Trophoblast cell (in vitro differentiated cells and primary cell): Measurements from ENCODE around the gene USP47.

Experiments
- DNase-seq, 2 donors: peaks; one replicate each; pipeline ENCODE4 v3.0.0-alpha.2; 2016
- H2AFZ ChIP-seq: 2 replicates; pipeline ENCODE4 v1.6.1; 2013; ENCODE audit warnings: low read length, moderate library complexity, mild to moderate bottlenecking; ENCODE audit not compliant: insufficient read depth, poor library complexity
- H2AK5ac ChIP-seq: 2 replicates; pipeline ENCODE4 v1.6.1; 2013; ENCODE audit warnings: mild to moderate bottlenecking, low read length
- H2BK120ac ChIP-seq: 2 replicates; pipeline ENCODE4 v1.6.1; 2013; ENCODE audit warnings: low read length, mild to moderate bottlenecking, moderate library complexity; ENCODE audit not compliant: insufficient read depth, poor library complexity
- H2BK12ac ChIP-seq: 2 replicates; pipeline ENCODE4 v1.6.1; 2013; ENCODE audit warnings: mild to moderate bottlenecking, low read length, moderate library complexity
- H2BK5ac ChIP-seq: 2 replicates; pipeline ENCODE4 v1.6.1; 2013; ENCODE audit warnings: low read length, low read depth, moderate library complexity, mild to moderate bottlenecking; ENCODE audit not compliant: poor library complexity
- H3K14ac ChIP-seq: 2 replicates; pipeline ENCODE4 v1.6.1; 2013; ENCODE audit warnings: mild to moderate bottlenecking, low read length
- H3K18ac ChIP-seq: 2 replicates; pipeline ENCODE4 v1.6.1; 2013; ENCODE audit warnings: mild to moderate bottlenecking, low read length
- H3K23ac ChIP-seq: 2 replicates; pipeline ENCODE4 v1.6.1; 2013; ENCODE audit warnings: low read length
- H3K27ac ChIP-seq: 2 replicates; pipeline ENCODE4 v1.5.1; 2013; ENCODE audit warnings: low read depth, mild to moderate bottlenecking, inconsistent platforms, low read length, moderate library complexity
- H3K27me3 ChIP-seq: 2 replicates; pipeline ENCODE4 v1.6.1; 2013; ENCODE audit warnings: inconsistent platforms, mild to moderate bottlenecking, low read length, moderate library complexity; ENCODE audit not compliant: insufficient read depth
- H3K36me3 ChIP-seq, 2 experiments: 1 replicate in 1 of 2; 2 replicates in 1 of 2; pipeline ENCODE4 v1.6.1; 2013; ENCODE audit warnings: low read length in 2 of 2, mild to moderate bottlenecking in 2 of 2, moderate library complexity in 1 of 2; ENCODE audit not compliant: insufficient read depth in 2 of 2, control insufficient read depth in 1 of 2
- H3K4ac ChIP-seq: 2 replicates; pipeline ENCODE4 v1.6.1; 2013; ENCODE audit warnings: low read depth, mild to moderate bottlenecking, low read length, moderate library complexity
- H3K4me1 ChIP-seq, 2 experiments: 1 replicate in 1 of 2; 2 replicates in 1 of 2; pipeline ENCODE4 v1.6.1; 2013; ENCODE audit warnings: low read length in 2 of 2, mild to moderate bottlenecking in 2 of 2, moderate library complexity in 1 of 2; ENCODE audit not compliant: insufficient read depth in 2 of 2, control insufficient read depth in 1 of 2
- H3K4me2 ChIP-seq: 2 replicates; pipeline ENCODE4 v1.6.1; 2013; ENCODE audit warnings: inconsistent platforms, mild to moderate bottlenecking, low read length, moderate library complexity
- H3K4me3 ChIP-seq: 2 replicates; pipeline ENCODE4 v1.5.1; 2013; ENCODE audit warnings: mild to moderate bottlenecking, low read depth, low read length, inconsistent platforms
- H3K79me1 ChIP-seq: one replicate; pipeline ENCODE4 v1.6.1; 2013; ENCODE audit warnings: low read length
- H3K79me2 ChIP-seq: 2 replicates; pipeline ENCODE4 v1.6.1; 2013; ENCODE audit warnings: low read length, mild to moderate bottlenecking; ENCODE audit not compliant: control insufficient read depth, insufficient read depth, poor library complexity
- H3K9ac ChIP-seq: 2 replicates; pipeline ENCODE4 v1.6.1; 2013; ENCODE audit warnings: mild to moderate bottlenecking, low read length
- H3K9me3 ChIP-seq: 2 replicates; pipeline ENCODE4 v1.6.1; 2013; ENCODE audit warnings: low read depth, mild to moderate bottlenecking, control low read depth, inconsistent platforms, low read length; ENCODE audit not compliant: insufficient read depth
- H4K12ac ChIP-seq: 2 replicates; pipeline ENCODE4 v1.6.1; 2013; ENCODE audit warnings: low read depth, mild to moderate bottlenecking, low read length, moderate library complexity
- H4K8ac ChIP-seq: 2 replicates; pipeline ENCODE4 v1.6.1; 2013; ENCODE audit warnings: low read depth, mild to moderate bottlenecking, low read length, moderate library complexity
- H4K91ac ChIP-seq: one replicate; pipeline ENCODE4 v1.6.1; 2013; ENCODE audit warnings: low read depth, mild to moderate bottlenecking, low read length, moderate library complexity
- WGBS: extraction: QIAGEN DNeasy Blood & Tissue Kit; methylation state at CpG from one replicate; pipeline ENCODE4 v1.1.7; 2013; ENCODE audit warnings: missing lambda C conversion rate; ENCODE audit not compliant: insufficient read length, insufficient coverage; ENCODE audit errors: extremely low coverage; 5-methylcytosine and 5-hydroxymethylcytosine counted together

The USP47 gene

DNA sequence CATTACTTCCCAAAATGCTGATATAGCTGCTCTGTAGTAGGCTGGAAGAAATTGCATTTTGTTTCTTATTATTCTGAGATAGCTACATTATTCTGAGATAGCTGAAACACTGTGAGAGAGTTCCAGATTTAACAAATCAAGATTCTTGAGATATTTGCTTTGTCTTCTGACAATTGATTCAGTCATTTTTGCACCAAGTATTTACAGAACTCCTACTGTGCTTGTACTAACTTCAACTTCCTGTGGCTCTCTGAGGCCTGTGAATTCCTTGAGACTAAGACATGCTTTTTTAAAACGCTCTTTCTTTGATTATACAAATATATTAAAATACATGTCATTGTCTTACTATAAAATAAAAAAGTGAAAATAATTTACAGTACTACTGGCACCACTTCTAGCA lies 52.7 kb downstream of the USP47 start:
- Histone ChIP-seq H3K14ac (no peak overlapping the region), H4K91ac (no peak overlapping the region), H3K23ac (no peak overlapping the region), H3K79me1 (no peaks in the 10 kb centered on the region), H2BK5ac (no peak overlapping the region), H3K27ac (no peak overlapping the region), H3K4me1 (no peaks in the 10 kb centered on the region), H2BK120ac (no peak overlapping the region), H3K9ac (no peak overlapping the region), H3K36me3 (peaks cover 3 to 6% of the 10 kb centered on the region in 2 experiments), H2AK5ac (no peak overlapping the region), H3K4ac (no peak overlapping the region), H3K9me3 (no peaks in the 10 kb centered on the region), H3K27me3 (no peaks in the 10 kb centered on the region), H2AFZ (no peak overlapping the region), H3K4me2 (no peak overlapping the region), H2BK12ac (no peak overlapping the region), H3K18ac (no peak overlapping the region), H4K8ac (no peak overlapping the region), H4K12ac (no peak overlapping the region), H3K79me2 (no peaks in the 10 kb centered on the region), H3K4me3 (no peak overlapping the region)
- DNase-seq: no peak
- WGBS: no CpG with 5 or more reads among the region's 1 CpG

- peaks cover 3 to 6% of the 10 kb centered on the region in 2 experiments for H3K36me3 ChIP-seq
- H2AFZ ChIP-seq: no peak overlapping the region
- DNase-seq: peak in 1 of 2 donors; percentile 11
- no peak overlapping the region for H3K23ac ChIP-seq
- H3K27ac ChIP-seq: no peak overlapping the region
- H3K9me3 ChIP-seq: no peaks in the 10 kb centered on the region
- no peak overlapping the region for H2AK5ac ChIP-seq
- H4K91ac ChIP-seq: no peak overlapping the region
- H3K18ac ChIP-seq: no peak overlapping the region
- H2BK12ac ChIP-seq: no peak overlapping the region
- H3K4ac ChIP-seq: no peak overlapping the region
- H3K4me3 ChIP-seq: no peak overlapping the region
- no peaks in the 10 kb centered on the region for H3K27me3 ChIP-seq
- no peak overlapping the region for H3K14ac ChIP-seq
- H4K12ac ChIP-seq: no peak overlapping the region
- no peaks in the 10 kb centered on the region for H3K79me2 ChIP-seq
- H3K9ac ChIP-seq: no peak overlapping the region
- no peak overlapping the region for H2BK5ac ChIP-seq
- no peaks in the 10 kb centered on the region for H3K79me1 ChIP-seq
- H3K4me1 ChIP-seq: no peaks in the 10 kb centered on the region
- H4K8ac ChIP-seq: no peak overlapping the region
- WGBS: no CpG with 5 or more reads among the region's 1 CpG
- no peak overlapping the region for H3K4me2 ChIP-seq
- no peak overlapping the region for H2BK120ac ChIP-seq
Observed at GRCh38 chr11:11895672-11896071, 53.9 kb downstream of the USP47 start.

DNA sequence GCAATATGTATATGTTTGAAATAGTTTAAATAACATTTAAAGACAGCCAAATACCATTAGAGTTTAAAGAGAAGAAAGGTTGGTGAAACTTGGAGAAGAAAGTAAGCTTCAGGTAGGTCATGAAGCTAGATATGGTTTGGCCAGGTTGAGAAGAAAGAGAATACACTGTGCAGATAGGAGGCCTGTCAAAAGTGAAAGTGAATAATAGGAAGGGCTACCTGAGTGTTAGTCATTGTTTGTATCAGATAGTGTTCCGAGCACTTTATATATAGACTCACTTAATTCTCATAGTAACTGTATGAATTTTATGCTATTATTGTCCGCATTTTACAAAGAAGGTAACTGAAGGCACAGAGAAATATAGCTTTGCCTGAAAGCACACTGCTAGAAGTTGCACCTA lies 56.9 kb downstream of the USP47 start:
- no peak overlapping the region for H3K4me2 ChIP-seq
- H3K23ac ChIP-seq: no peak overlapping the region
- H3K79me1 ChIP-seq: no peaks in the 10 kb centered on the region
- no peak overlapping the region for H3K27ac ChIP-seq
- H2BK120ac ChIP-seq: no peak overlapping the region
- no peaks in the 10 kb centered on the region for H3K79me2 ChIP-seq
- no peak overlapping the region for H4K8ac ChIP-seq
- H2AFZ ChIP-seq: no peak overlapping the region
- no peaks in the 10 kb centered on the region for H3K4me1 ChIP-seq
- no peak overlapping the region for H2BK12ac ChIP-seq
- no peak overlapping the region for H3K14ac ChIP-seq
- H4K12ac ChIP-seq: no peak overlapping the region
- H3K9me3 ChIP-seq: no peaks in the 10 kb centered on the region
- WGBS: no CpG with 5 or more reads among the region's 2 CpGs
- no peak overlapping the region for H2AK5ac ChIP-seq
- H2BK5ac ChIP-seq: no peak overlapping the region
- H4K91ac ChIP-seq: no peak overlapping the region
- peaks cover 0 to under 1% of the 10 kb centered on the region in 2 experiments for H3K36me3 ChIP-seq
- DNase-seq: no peak
- H3K4ac ChIP-seq: no peak overlapping the region
- H3K27me3 ChIP-seq: no peaks in the 10 kb centered on the region
- H3K18ac ChIP-seq: no peak overlapping the region
- H3K9ac ChIP-seq: no peak overlapping the region
- H3K4me3 ChIP-seq: no peak overlapping the region

DNA sequence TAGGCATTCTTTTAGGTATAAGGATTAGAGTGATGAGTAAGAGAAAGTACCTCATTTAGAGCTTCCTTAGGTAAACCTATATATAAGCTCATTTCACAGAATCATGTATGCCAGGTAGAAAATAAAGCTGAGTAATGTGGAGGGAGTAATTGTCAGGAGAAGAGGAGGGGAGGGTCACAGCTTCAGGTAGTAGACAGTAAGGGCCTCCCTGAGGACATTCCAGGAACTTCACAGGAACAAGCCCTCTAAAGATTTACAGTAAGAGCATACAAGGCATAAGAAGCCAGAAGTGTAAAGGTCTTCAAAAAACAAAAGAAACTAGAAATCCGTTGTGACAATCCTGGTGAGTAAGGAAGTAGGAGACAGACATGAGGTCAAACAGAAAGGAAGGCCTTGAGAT lies 57.6 kb downstream of the USP47 start:
- DNase-seq: no peak
- no peaks in the 10 kb centered on the region for H3K4me1 ChIP-seq
- no peaks in the 10 kb centered on the region for H3K27me3 ChIP-seq
- no peaks in the 10 kb centered on the region for H3K79me1 ChIP-seq
- no peak overlapping the region for H4K91ac ChIP-seq
- H4K8ac ChIP-seq: no peak overlapping the region
- no peak overlapping the region for H3K9ac ChIP-seq
- WGBS: no CpG with 5 or more reads among the region's 1 CpG
- H3K27ac ChIP-seq: no peak overlapping the region
- no peaks in the 10 kb centered on the region for H3K79me2 ChIP-seq
- H2BK12ac ChIP-seq: no peak overlapping the region
- no peaks in the 10 kb centered on the region for H3K9me3 ChIP-seq
- no peak overlapping the region for H3K4me3 ChIP-seq
- no peak overlapping the region for H3K4ac ChIP-seq
- no peaks in the 10 kb centered on the region for H3K36me3 ChIP-seq
- H2AK5ac ChIP-seq: no peak overlapping the region
- H2BK120ac ChIP-seq: no peak overlapping the region
- H2BK5ac ChIP-seq: no peak overlapping the region
- no peak overlapping the region for H3K14ac ChIP-seq
- H4K12ac ChIP-seq: no peak overlapping the region
- H2AFZ ChIP-seq: no peak overlapping the region
- H3K4me2 ChIP-seq: no peak overlapping the region
- no peak overlapping the region for H3K23ac ChIP-seq
- H3K18ac ChIP-seq: no peak overlapping the region
